ENCODE data around the gene IQGAP2.
"Not testable (repeated sequence)": the region's sequence is repeated elsewhere in the genome, so short reads cannot be mapped to it uniquely, and the experiment has no call there.

The IQGAP2 gene

DNA sequence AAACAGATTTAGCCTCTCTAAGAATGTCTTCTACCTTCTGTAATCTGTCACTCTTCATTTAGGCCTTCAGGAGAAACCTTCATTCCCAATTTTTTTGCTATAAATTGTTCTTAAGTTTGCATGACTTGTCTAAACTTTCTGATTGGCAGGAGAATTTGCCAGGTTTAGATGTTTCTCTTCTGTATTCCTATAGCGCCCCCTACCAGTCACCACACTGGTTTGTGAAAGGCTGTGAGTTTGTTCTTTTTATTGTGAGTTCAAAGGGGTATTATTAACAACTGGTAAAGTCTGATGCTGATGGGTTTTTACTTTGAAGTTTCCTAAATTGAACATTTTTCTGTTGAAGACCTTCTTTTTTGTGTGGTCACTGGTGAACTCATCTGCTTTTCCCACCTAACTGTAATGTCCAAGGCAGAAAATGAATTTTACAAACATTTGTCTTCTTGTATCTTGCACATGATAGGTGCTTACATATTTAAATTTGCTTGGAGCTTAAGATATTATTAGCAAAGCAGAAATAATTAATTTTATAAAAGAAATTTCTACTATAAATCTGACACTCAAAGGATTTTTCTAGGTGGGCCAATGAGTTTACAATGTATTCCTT, 238.5 kb downstream of the IQGAP2 start:
- peak; percentile 5 to 51 for DNase-seq (ENCODE audit: low read depth in 1 of 2, low spot score in 1 of 2)

DNA sequence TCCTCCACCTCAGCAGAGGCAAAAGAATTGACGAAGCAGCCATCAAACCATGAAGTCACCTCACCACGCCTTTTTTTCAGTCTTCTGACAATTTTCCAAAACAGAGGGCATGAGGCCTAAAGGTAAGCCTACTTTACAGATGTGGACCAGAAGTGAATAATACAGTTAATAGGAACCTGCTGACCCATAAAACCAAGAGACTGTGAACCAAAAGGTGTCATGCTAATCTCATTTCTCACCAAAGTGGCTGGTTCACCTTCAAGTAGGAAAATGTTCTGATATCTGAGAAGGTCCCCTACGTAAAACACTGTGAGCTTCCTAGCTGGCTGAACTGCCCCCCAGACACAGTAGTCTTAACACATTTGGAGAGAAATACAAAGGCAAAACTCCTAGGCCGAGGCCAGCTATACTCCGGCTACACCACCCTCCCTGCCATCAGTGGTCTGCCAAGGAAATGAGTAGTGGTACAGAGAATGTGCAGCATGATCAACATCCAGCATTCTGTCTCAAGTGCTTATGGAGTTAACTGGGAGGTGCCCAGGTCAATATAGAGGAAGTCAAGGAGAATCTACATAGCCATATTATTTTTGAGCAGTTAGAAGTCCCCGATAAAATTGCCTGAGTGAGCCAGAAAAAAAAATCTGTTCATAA, 239.4 kb downstream of the IQGAP2 start:
- no peak for DNase-seq (ENCODE audit: low read depth in 1 of 2, low spot score in 1 of 2)

DNA sequence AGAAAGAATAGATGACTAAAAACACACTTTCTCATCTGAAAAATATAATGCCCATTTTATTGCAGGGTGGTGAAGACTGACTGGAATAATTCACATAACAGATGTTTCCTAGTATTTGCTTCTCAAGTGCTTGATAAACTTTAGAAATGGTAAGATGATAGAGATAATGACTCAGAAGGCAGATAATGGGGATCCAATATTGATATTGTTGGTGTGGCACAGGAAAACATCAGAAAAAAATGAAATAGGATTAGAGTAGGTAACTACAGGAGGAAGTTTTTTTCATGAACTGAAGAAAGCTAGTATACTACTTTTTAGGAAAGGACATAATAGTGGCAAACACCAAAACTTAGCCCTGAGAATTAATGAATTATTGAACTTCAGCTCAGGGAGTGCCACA, 240.3 kb downstream of the IQGAP2 start:
- no peak for DNase-seq (ENCODE audit: low read depth in 1 of 2, low spot score in 1 of 2)

GRCh38 chr5:76649140-76649539, 246.1 kb downstream of the IQGAP2 start:
- DNase-seq (ENCODE audit: low read depth in 1 of 2, low spot score in 1 of 2) = no peak

DNA sequence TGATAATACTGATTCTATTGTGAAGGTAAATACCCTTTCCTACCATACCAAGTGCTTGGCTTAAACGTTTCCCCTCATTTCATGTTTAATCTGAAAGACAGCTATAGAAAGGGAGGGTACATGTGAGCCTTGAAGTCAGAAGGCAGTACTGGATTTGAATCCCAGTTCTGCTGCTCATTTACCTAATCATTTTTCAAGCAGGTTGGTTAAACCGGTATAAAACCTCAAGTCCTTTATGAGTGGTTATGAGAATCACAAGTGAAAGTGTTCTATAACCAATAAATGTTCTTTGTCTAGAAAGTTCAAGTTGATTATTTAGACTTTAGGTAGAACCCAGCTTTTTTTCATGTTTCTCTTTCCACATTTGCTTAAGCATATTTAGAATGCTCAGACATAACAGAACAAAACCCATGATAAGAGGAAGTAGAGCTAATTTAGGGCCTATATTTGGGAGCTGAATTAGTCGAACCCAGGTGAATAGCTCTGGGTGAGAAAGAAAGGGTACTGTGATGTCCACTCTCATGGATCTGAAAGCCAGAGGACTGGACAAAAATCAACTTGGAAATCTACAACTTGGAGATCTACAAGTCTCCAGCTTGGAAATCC, 249.8 kb downstream of the IQGAP2 start:
- DNase-seq (ENCODE audit: low read depth in 1 of 2, low spot score in 1 of 2) = no peak

GRCh38 chr5:76657091-76657490, 254.0 kb downstream of the IQGAP2 start:
- no peak for DNase-seq (ENCODE audit: low read depth in 1 of 2, low spot score in 1 of 2)

DNA sequence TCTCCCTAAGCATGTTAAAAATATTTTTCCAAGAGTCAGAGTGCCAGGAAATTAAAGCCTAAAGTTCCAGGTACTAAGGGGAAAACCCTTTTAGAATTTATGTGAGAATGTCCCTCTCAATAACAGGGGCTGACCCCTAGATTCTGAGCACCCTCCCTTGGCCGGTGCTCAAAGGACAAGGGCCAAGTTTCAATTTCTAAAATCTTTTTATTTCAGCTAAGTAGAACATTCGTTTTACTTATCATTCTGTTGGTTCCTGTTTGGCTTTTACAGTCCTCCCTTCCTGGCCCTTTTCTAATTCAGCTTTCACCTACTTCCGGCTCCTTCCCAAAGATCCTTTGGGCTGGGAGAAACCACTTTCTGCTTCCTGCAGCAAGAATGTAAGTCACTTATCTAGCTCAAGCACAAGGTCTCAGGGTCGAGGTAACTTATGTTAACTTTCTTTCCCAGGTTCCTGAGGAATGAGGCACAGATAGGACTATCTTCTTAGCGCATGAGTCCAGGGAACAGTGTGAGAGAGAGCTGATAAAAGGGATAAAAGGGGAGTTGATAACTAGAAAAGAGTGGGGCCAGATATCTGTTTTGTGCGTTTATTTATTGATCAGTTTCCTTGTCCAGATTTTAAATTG, 254.7 kb downstream of the IQGAP2 start:
- DNase-seq (ENCODE audit: low read depth in 1 of 2, low spot score in 1 of 2) = no peak

- no peak for DNase-seq (ENCODE audit: low read depth in 1 of 2, low spot score in 1 of 2)
These were observed 257.3 kb downstream of the IQGAP2 start for GRCh38 chr5:76660360-76660759.

DNA sequence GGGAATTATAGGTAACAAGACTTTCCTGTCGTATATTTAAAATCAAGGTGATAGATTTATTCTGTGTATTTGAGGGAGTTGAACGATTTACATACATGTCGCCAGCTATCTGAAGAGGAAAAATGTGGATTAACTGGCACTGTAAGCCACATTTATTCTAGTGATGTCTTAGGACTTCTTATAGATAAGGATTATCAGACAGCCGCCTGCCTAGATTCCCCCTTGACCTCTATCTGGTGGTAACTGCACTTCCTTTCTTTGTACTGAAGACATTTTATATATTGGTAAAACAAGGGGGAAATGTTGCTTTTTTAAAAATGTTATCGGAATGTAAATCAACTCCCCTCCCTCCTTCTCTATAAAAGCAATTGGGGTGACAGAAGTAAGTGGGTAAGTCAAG, 259.4 kb downstream of the IQGAP2 start:
- no peak for DNase-seq (ENCODE audit: low read depth in 1 of 2, low spot score in 1 of 2)

DNA sequence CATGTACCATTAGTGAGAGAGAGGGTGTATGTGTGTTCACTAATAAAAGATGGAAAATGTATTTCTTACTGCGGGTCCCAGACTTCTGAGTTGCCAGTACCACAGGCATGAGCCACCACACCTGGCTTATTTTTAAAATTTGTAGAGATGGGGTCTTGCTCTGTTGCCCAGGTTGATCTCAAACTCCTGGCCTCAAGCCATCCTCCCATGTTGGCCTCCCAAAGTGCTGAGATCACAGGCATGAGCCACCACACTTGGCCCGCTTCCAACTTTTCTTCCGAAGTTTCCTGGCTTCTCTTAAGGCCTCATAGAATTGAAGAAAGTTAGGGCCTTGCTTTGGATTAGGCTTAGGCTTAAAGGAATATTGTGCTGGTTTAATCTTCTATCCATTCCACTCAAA, 260.5 kb downstream of the IQGAP2 start:
- no peak for DNase-seq (ENCODE audit: low read depth in 1 of 2, low spot score in 1 of 2)

DNA sequence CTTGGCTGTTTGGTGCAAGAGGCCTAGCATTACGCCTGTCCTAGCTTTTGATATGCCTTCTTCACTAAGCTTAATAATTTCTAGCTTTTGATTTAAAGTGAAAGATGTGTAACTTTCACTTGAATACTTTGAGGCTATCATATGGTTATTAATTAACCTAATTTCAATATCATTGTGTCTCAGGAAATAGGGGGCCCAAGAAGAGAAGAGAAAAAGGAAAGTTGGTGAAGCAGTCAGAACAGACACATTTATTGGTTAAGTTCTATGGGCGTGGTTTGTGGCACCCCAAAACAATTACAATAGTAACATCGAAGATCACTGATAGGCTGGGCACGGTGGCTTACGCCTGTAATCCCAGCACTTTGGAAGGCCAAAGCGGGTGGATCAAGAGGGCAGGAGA, 261.0 kb downstream of the IQGAP2 start:
- DNase-seq (ENCODE audit: low read depth in 1 of 2, low spot score in 1 of 2) = no peak

DNA sequence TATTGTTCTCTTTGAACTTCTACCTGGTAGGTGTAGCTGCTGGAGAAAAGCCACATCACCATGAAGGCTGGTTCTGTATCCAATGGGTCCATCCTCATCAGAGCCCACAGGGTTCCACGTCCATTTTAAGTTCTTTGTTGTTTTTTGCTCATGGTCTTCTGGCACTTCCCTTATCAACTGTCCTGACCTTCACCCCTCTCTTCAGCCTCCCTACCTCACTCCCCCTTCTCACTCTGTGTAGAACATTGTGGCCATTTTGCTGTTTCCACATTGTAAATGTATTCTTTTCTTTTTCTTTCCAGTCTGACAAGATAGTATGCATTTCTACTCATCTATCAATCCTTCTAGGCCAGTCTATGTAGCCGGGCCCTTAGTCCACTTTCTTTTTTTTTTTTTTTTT, 264.4 kb downstream of the IQGAP2 start:
- DNase-seq (ENCODE audit: low read depth in 1 of 2, low spot score in 1 of 2) = no peak

DNA sequence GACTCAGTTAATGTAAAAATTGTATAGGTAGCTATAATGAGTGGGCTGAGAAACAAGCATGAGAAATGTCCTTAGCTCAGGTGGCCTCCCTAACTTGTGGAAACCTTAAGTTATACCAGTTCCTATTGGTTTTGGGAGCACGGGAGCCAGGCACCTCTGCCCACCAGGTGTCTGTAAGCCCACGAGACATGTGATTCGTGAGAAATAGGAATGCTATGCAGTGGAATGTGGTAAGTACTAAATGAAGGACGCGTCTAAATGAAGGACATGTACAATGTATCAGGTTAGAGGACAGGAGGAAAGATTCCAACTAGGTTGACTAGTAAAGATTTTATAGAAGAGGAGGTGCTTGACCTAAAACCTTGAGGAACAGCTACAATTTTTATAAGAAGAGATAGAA, 266.2 kb downstream of the IQGAP2 start:
- DNase-seq (ENCODE audit: low read depth in 1 of 2, low spot score in 1 of 2) = no peak

DNA sequence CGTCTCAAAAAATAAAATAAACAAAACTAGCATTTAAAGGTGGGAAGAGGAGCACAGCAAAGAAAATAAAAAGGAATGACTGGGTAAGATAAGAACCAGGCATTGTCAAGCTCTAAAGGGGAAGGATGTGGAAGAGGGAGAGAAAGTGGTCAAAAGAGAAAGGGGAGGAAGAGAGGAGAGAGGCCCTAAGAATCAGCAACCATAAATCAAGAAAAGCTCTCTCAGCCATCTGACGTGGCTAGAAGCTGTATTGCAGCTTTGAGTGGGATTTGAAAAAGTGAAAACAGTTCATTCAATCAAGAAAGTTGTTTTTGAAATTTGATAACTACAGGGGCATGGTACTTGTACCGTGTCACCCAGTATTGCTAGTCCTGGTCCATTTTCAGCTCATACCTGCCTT, 267.4 kb downstream of the IQGAP2 start:
- DNase-seq (ENCODE audit: low read depth in 1 of 2, low spot score in 1 of 2) = no peak

DNA sequence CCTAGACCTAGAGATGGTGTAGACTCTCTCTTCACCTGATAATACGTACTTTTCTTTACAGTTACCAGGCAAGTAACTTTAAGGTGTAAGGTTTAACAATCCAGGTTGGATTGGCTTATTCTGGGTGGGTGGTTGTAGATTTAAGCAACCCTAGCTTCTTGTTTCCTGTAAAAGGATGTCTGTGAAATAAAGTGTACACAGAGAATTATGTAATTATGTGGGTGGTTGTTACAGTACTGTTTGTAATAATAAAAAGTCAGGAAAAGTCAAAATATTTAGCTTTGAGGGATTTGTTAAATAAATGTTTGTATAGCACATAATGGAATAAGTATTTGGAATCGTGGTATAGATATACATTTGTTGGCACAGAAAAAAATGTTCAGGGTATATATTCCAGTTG, 269.2 kb downstream of the IQGAP2 start:
- DNase-seq (ENCODE audit: low read depth in 1 of 2, low spot score in 1 of 2) = no peak

DNA sequence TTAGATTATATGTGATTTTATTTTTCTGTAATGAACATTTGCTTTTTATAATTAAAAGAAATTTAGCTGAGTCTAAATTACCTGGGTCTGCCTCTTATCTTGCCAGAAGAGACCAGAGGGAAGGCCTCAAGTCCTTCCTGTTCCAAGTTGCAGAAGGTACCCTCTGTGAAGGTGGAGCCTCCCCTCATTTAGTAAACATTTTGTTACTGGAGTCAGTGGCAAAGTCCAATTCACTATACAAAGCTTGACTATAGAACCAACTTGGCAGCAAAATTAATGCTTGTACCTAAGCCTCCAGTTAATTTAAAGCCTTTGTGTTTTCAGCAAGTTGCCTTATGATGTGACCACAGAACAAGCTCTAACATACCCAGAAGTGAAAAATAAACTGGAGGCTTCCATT, 270.0 kb downstream of the IQGAP2 start:
- DNase-seq (ENCODE audit: low read depth in 1 of 2, low spot score in 1 of 2) = no peak

GRCh38 chr5:76674330-76675066, 271.4 kb downstream of the IQGAP2 start:
- no peak for DNase-seq (ENCODE audit: low read depth in 1 of 2, low spot score in 1 of 2)

DNA sequence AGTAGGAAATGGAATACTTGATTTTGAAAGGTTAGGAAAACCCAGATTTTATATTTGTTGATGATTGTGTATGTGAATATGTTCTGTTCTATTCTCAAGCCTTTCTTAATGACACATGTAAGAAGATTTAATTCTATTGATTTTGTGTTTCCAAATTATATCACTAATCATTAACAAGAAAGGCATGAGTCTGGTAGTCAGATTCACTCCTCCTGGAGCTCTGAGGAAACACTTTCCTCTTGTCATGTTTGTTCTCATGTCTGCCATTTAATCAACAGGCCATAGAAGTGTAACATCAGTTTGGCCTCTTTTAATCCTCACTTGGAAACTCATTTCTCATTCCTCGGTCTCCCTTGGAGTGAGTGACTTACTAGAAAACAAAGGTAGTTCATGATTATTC, 272.3 kb downstream of the IQGAP2 start:
- no peak for DNase-seq (ENCODE audit: low read depth in 1 of 2, low spot score in 1 of 2)

DNA sequence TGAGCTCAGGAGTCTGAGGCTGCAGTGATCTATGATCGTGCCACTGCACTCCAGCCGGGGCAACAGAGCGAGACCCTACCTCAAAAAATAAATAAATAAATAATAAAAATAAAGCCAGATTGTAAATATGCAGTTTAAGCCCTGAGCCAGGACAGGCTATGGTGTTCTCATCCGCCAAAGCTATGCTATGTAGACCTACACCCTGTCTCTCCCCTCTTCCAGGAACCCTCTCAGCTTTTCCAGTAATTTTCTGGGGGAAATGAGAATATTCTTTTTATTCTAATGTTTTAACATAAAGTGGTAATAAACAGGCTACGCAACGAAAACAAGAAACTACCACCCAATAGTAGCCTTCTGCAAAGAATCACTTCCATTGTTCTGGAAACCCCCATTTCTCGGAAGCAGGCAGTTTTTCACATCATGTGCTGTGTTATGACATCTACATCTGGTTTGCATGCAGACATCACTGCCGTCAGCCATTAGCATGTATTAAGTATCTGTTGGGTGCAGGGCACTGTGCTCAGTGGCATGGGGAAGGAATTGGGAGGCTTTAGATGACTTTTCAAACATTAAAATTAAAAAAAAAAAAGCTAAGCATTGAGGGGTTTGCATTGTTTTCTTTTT, 274.9 kb downstream of the IQGAP2 start:
- no peak for DNase-seq (ENCODE audit: low read depth in 1 of 2, low spot score in 1 of 2)

- DNase-seq (ENCODE audit: low read depth in 1 of 2, low spot score in 1 of 2) = no peak
These were observed 276.1 kb downstream of the IQGAP2 start for GRCh38 chr5:76679231-76679630.

GRCh38 chr5:76680826-76681225, 277.7 kb downstream of the IQGAP2 start:
- DNase-seq (ENCODE audit: low read depth in 1 of 2, low spot score in 1 of 2) = not testable (repeated sequence)
